ENCODE data around the gene BAG5.

BAG5 gene

GRCh38 chr14:103544388-103545218 lies 17.9 kb downstream of the BAG5 start:
- TF ChIP-seq, protein P1, sequence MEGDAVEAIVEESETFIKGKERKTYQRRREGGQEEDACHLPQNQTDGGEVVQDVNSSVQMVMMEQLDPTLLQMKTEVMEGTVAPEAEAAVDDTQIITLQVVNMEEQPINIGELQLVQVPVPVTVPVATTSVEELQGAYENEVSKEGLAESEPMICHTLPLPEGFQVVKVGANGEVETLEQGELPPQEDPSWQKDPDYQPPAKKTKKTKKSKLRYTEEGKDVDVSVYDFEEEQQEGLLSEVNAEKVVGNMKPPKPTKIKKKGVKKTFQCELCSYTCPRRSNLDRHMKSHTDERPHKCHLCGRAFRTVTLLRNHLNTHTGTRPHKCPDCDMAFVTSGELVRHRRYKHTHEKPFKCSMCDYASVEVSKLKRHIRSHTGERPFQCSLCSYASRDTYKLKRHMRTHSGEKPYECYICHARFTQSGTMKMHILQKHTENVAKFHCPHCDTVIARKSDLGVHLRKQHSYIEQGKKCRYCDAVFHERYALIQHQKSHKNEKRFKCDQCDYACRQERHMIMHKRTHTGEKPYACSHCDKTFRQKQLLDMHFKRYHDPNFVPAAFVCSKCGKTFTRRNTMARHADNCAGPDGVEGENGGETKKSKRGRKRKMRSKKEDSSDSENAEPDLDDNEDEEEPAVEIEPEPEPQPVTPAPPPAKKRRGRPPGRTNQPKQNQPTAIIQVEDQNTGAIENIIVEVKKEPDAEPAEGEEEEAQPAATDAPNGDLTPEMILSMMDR (IDR thresholded peaks at IDR 0.05; ENCODE audit: insufficient read depth, low read length, missing control alignments), result no peak
- DNase-seq (ENCODE audit: low read depth, low spot score), result no peak
- no peak overlapping the region for H3K4me3 ChIP-seq (ENCODE audit: low read depth, low read length)
- ChIA-PET POLR2A (no interaction called here), CTCF (interaction anchor here (5.6 to 20.9 kb wide), 5 partner anchors 7 to 41 kb away, joined by 39 to 368 read pairs (median 89); partner anchors contain the start of genes BAG5, CKB, COA8 and TRMT61A)

DNA sequence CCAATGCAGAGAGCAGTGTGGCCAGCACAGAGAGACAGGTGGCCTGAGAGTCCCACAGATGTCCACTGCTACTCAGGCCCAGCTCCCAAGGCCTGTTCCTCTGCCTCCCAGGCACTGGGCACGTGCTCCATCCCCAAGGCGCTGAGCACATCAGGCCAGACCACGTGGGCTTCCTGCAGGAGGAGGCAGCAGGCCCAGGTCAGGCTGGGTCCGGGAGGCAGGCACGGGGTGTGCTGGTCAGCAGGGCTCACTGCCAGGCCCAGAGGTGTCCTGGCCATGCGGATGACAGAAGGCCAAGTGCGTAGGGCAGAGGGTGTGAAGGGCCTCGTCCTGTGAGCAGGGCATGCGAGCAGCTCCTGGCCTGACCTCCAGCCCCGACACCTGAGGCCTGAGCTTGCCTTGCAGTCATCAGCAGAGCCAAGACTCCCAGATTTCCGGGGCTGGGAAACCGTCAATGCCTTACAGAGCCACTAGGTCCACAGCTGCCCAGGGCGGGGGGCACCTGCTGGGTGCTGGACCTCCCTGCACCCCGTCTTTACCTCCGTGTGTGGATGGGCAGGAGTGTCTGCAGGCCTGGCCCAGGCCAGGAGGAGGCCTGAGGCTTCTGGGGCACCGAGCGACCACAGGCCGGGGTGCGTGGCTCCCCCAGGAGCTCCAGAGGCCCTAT lies 18.6 kb downstream of the BAG5 start:
- no peak overlapping the region for H3K4me3 ChIP-seq (ENCODE audit: low read depth, low read length)
- CTCF ChIA-PET, result interaction anchor here (2.0 to 20.9 kb wide), 5 partner anchors 8 to 40 kb away, joined by 9 to 368 read pairs (median 89); partner anchors contain the start of genes CKB and TRMT61A
- DNase-seq (ENCODE audit: low read depth, low spot score), result no peak
- POLR2A ChIA-PET, result no interaction called here
- TF ChIP-seq, protein P1 (IDR thresholded peaks at IDR 0.05; ENCODE audit: insufficient read depth, low read length, missing control alignments), result no peak

- CTCF ChIA-PET, result interaction anchor here (2.0 to 20.9 kb wide), 5 partner anchors 9 to 39 kb away, joined by 9 to 368 read pairs (median 89); partner anchors contain the start of genes CKB and TRMT61A
- TF ChIP-seq, protein P1 (IDR thresholded peaks at IDR 0.05; ENCODE audit: insufficient read depth, low read length, missing control alignments), result no peak
- POLR2A ChIA-PET, result no interaction called here
- no peak overlapping the region for H3K4me3 ChIP-seq (ENCODE audit: low read depth, low read length)
- no peak for DNase-seq (ENCODE audit: low read depth, low spot score)
These were observed 19.3 kb downstream of the BAG5 start for GRCh38 chr14:103543140-103543539.

GRCh38 chr14:103542605-103543088 lies 19.8 kb downstream of the BAG5 start:
- no peak overlapping the region for H3K4me3 ChIP-seq (ENCODE audit: low read depth, low read length)
- CTCF ChIA-PET, result interaction anchor here (2.0 to 20.9 kb wide), 5 partner anchors 9 to 39 kb away, joined by 9 to 368 read pairs (median 89); partner anchors contain the start of genes CKB and TRMT61A
- TF ChIP-seq, protein P1 (IDR thresholded peaks at IDR 0.05; ENCODE audit: insufficient read depth, low read length, missing control alignments), result no peak
- no peak for DNase-seq (ENCODE audit: low read depth, low spot score)
- POLR2A ChIA-PET, result no interaction called here

DNA sequence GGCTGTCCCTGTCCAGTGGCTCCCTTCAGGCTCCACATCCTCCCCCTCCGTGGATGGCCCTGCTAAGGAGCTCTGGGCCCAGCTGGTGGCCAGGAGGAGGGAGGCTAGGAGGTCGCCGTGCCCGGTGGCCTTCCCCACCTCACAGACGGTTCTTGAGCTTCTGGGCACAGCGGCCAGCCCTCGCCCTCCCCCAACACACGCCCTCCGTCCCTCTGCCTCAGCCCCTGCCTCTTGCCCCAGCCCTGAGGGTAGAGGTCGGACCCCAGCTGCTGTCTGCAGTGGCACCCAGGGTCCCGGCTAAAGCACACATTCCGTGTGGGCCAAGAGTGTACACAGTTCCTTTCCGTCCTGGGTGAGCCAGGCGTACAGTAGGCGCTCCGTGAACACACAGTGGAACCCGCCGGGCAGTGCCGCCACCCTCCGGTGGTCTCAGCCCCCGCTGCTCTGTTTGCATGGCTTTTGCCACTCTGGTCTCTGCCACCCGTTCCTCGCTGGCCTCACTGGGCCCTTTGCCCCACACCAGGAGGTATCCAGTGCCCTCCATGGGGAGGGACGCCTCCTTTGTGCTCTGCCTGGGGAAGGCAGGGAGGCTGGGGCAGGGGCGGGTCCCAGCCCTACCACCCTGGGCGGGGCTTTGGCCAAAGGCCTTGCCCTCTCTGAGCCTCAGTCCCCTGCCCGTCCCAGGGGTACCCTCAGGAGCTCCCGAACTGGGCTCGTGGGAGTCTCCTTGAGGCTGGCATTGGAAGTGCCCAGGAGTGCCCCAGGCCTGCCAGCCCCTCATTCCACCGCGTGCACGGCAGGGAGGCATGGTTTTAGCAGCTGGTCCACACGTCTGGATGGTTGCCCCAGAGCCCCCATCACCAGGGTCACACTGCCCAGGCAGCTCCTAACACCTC lies 20.5 kb downstream of the BAG5 start:
- no peak overlapping the region for H3K4me3 ChIP-seq (ENCODE audit: low read depth, low read length)
- CTCF ChIA-PET, result interaction anchor here (2.0 to 20.9 kb wide), 6 partner anchors 10 to 38 kb away, joined by 9 to 368 read pairs (median 64); partner anchors contain the start of genes CKB and TRMT61A
- TF ChIP-seq, protein P1 (IDR thresholded peaks at IDR 0.05; ENCODE audit: insufficient read depth, low read length, missing control alignments), result peak; percentile 2
- no peak for DNase-seq (ENCODE audit: low read depth, low spot score)
- POLR2A ChIA-PET, result interaction anchor here (1.4 to 2.0 kb wide), 2 partner anchors 14 to 29 kb away, joined by 3 to 20 read pairs; partner anchors contain the start of gene TRMT61A

Data from AG04449 (cell line).